Adrenal gland (tissue), 12 donors: ENCODE data around the gene AGPAT1. TPM values are rescaled to one million over a fixed set of nuclear protein-coding genes. Genes with fewer than 3 reads are reported as not detected.

Source experiments
- DNase-seq, 7 donors: peaks; one replicate each; pipeline ENCODE4 v3.0.0-alpha.2; 2019 to 2020
- H3K27ac ChIP-seq, 5 donors: fragments of 200-600 bp; sonication (generic) in 4 of 5; 1 replicate in 3 of 5; 2 replicates in 2 of 5; pipeline versions ENCODE4 v1.5.1 to v1.8.0; 2016 to 2020; ENCODE audit warnings: mild to moderate bottlenecking in 1 of 5
- H3K27me3 ChIP-seq: fragments of 200-600 bp; 2 replicates; pipeline ENCODE4 v1.8.0; 2021
- H3K36me3 ChIP-seq, 2 donors: fragments of 200-600 bp; replicated peaks in 1 of 2; 1 replicate in 1 of 2; 2 replicates in 1 of 2; pipeline versions ENCODE4 v1.5.1 to v1.8.0; 2018 to 2022
- H3K4me1 ChIP-seq, 2 donors: fragments of 200-600 bp; replicated peaks in 1 of 2; 1 replicate in 1 of 2; 2 replicates in 1 of 2; pipeline versions ENCODE4 v1.5.1 to v1.8.0; 2018 to 2021
- H3K4me3 ChIP-seq, 4 donors: fragments of 200-600 bp; sonication (generic) in 3 of 4; one replicate each; pipeline ENCODE4 v1.5.1; 2016 to 2018
- H3K9me3 ChIP-seq, 3 donors: fragments of 200-600 bp; sonication (generic) in 1 of 3; replicated peaks in 1 of 3; 1 replicate in 2 of 3; 2 replicates in 1 of 3; pipeline versions ENCODE4 v1.5.1 to v1.8.0; 2016 to 2021
- CTCF ChIP-seq, 6 experiments: fragments of 450-650 bp in 4 of 6; fragments of 200-600 bp in 2 of 6; sonication (generic) in 1 of 6; IDR thresholded peaks; 1 replicate in 5 of 6; 2 replicates in 1 of 6; pipeline versions ENCODE4 v1.5.1 to v1.8.0; 2016 to 2021; ENCODE audit warnings: antibody characterized with exemption in 6 of 6, mild to moderate bottlenecking in 2 of 6, moderate library complexity in 1 of 6
- POLR2A ChIP-seq, 2 donors: fragments of 450-650 bp; IDR thresholded peaks; one replicate each; pipeline ENCODE4 v1.6.1; 2017; ENCODE audit warnings: antibody characterized with exemption in 2 of 2, mild to moderate bottlenecking in 2 of 2, moderate library complexity in 1 of 2
- WGBS, 4 donors: extraction: QIAGEN DNeasy Blood & Tissue Kit in 2 of 4; methylation state at CpG; one replicate each; pipeline versions ENCODE4 v1.1.5 to v1.1.7; 2013 to 2017; 5-methylcytosine and 5-hydroxymethylcytosine counted together
- intact Hi-C, 2 donors: fragments of 100-400 bp; cut with DNase I; formaldehyde crosslinking; loops; one replicate each; pipeline versions ENCODE4 v1.14.1 to v1.15.0; 2022 to 2023
- polyA plus RNA-seq, 3 donors: library from polyadenylated mRNA; stranded (reverse); fragments of 200-250 nt in 2 of 3; fragments of 350-450 nt in 1 of 3; fragmentation: Illumina TruSeq in 1 of 3; extraction: RNeasy Lipid Tissue Mini Kit (QIAGEN cat#74804) in 1 of 3; gene quantifications; one replicate each; pipeline ENCODE4 v1.2.3, GENCODE V29; 2013 to 2014
- total RNA-seq, 9 donors: library from RNA; depleted of rRNA in 4 of 9; stranded (reverse); fragments of >200 nt in 4 of 9; fragments of 120-200 nt in 1 of 9; fragmentation: NEBNext Ultra II Directional in 1 of 9; extraction: Animal tissue kit (Norgen Biotek cat#: 25700) in 1 of 9; gene quantifications; one replicate each; pipeline versions ENCODE4 v1.1.0 to v1.2.4, GENCODE V29; 2013 to 2023
- donor health status: healthy with polysubstance abuse.
- donor health status: Bipolar disorder and iron deficiency.
- donor health status: DM: yes; HTN: yes; CAD: no.
- donor health status: DM: no; HTN: no; CAD: no.
- donor health status: DM: no; HTN: no; CAD: no.
- donor health status: DM: yes; HTN: yes; CAD: no.

The AGPAT1 gene
- total and polyA plus RNA-seq, 12 donors: 51.9 to 91.9 (median 68.5) TPM

GRCh38 chr6:32216285-32216684, 40.4 kb upstream of the AGPAT1 start:
- H3K36me3 ChIP-seq: no peaks in the 10 kb centered on the region

GRCh38 chr6:32215617-32216016, 39.7 kb upstream of the AGPAT1 start:
- no peak for DNase-seq
- Histone ChIP-seq H3K9me3 (no peaks in the 10 kb centered on the region), H3K36me3 (no peaks in the 10 kb centered on the region)

More at GRCh38 chr6:32216285-32216684, 40.4 kb upstream of the AGPAT1 start:
- H3K27ac ChIP-seq: no peak overlapping the region
- 72 to 88% (median 78%) methylated on average over 10 of the region's 10 CpGs for WGBS, 4 donors
- H3K4me1 ChIP-seq: no peaks in the 10 kb centered on the region
- intact Hi-C loops: no loop called here
- TF ChIP-seq POLR2A (IDR thresholded peaks at IDR 0.05): no peak
- no peak for TF ChIP-seq CTCF (IDR thresholded peaks at IDR 0.05)
- H3K9me3 ChIP-seq: no peaks in the 10 kb centered on the region
- no peak overlapping the region for H3K4me3 ChIP-seq
- no peaks in the 10 kb centered on the region for H3K27me3 ChIP-seq
- no peak for DNase-seq

GRCh38 chr6:32214126-32214525, 38.2 kb upstream of the AGPAT1 start:
- no peaks in the 10 kb centered on the region for H3K4me1 ChIP-seq
- DNase-seq: peak in 1 of 7 donors; percentile 27
- no peaks in the 10 kb centered on the region for H3K36me3 ChIP-seq
- H3K27me3 ChIP-seq: no peaks in the 10 kb centered on the region
- intact Hi-C loops: no loop called here
- 66 to 99% (median 77%) methylated on average over 3 of the region's 3 CpGs for WGBS, 4 donors
- H3K4me3 ChIP-seq: no peak overlapping the region
- H3K27ac ChIP-seq: no peak overlapping the region
- TF ChIP-seq POLR2A (IDR thresholded peaks at IDR 0.05): no peak
- no peak for TF ChIP-seq CTCF (IDR thresholded peaks at IDR 0.05)
- no peaks in the 10 kb centered on the region for H3K9me3 ChIP-seq

More at GRCh38 chr6:32215617-32216016, 39.7 kb upstream of the AGPAT1 start:
- Histone ChIP-seq H3K4me3 (no peak overlapping the region), H3K4me1 (no peaks in the 10 kb centered on the region), H3K27ac (no peak overlapping the region), H3K27me3 (no peaks in the 10 kb centered on the region)
- TF ChIP-seq POLR2A (IDR thresholded peaks at IDR 0.05): no peak
- no peak for TF ChIP-seq CTCF (IDR thresholded peaks at IDR 0.05)
- intact Hi-C loops: no loop called here
- WGBS, 4 donors: 91 to 100% (median 97%) methylated on average over 4 of the region's 4 CpGs

- no peaks in the 10 kb centered on the region for H3K36me3 ChIP-seq
- no peaks in the 10 kb centered on the region for H3K4me1 ChIP-seq
- H3K4me3 ChIP-seq: no peak overlapping the region
- intact Hi-C loops: no loop called here
- H3K27ac ChIP-seq: no peak overlapping the region
- 82 to 90% (median 85%) methylated on average over 6 of the region's 6 CpGs for WGBS, 4 donors
- TF ChIP-seq CTCF (IDR thresholded peaks at IDR 0.05) (no peak), POLR2A (IDR thresholded peaks at IDR 0.05) (no peak)
- no peaks in the 10 kb centered on the region for H3K27me3 ChIP-seq
- DNase-seq: no peak
- H3K9me3 ChIP-seq: no peaks in the 10 kb centered on the region
Measured at GRCh38 chr6:32213649-32214048, 37.8 kb upstream of the AGPAT1 start.
